H1 (cell line): Measurements from ENCODE around the gene CDADC1. TPM values are rescaled to one million over a fixed set of nuclear protein-coding genes. Genes with fewer than 3 reads are reported as not detected.
A peak's percentile ranks its signal among the peaks of the same experiment; 100 is the strongest.

ENCODE experiments used
- CHD7 ChIP-seq: fragments of 300-600 bp; sonication (generic); IDR thresholded peaks from 2 replicates; pipeline ENCODE4 v1.7.1; 2012; ENCODE audit warnings: low read length, moderate library complexity, mild to moderate bottlenecking, inconsistent platforms; ENCODE audit not compliant: insufficient replicate concordance
- RBBP5 ChIP-seq: IDR thresholded peaks from 2 replicates; pipeline ENCODE4 v1.7.1; 2012; ENCODE audit warnings: low read depth, mild to moderate bottlenecking, inconsistent platforms, low read length, moderate library complexity, borderline replicate concordance
- polyA plus RNA-seq, 7 experiments: library from polyadenylated mRNA; depleted of rRNA in 3 of 7; stranded (reverse) in 5 of 7; unstranded in 2 of 7; fragments of >200 nt in 5 of 7; fragments of 200-250 nt in 2 of 7; gene quantifications; 1 replicate in 5 of 7; 2 replicates in 1 of 7; 4 replicates in 1 of 7; pipeline versions ENCODE4 v1.2.1 to v1.2.3, GENCODE V29; 2011 to 2013; ENCODE audit warnings: missing spikeins in 2 of 7, mixed read lengths in 2 of 7
- total RNA-seq: library from RNA; stranded (reverse); fragmentation: NEBNext Ultra II Directional; extraction: Animal tissue kit (Norgen Biotek cat#: 25700); gene quantifications from 2 replicates; pipeline ENCODE4 v1.2.1, GENCODE V29; 2021

The CDADC1 gene
- total and polyA plus RNA-seq, 2 of the 8 experiments (the other 6 are each of a cell fraction or from before 2014, with no cell fraction given), result 0.98 to 2.7 TPM

DNA sequence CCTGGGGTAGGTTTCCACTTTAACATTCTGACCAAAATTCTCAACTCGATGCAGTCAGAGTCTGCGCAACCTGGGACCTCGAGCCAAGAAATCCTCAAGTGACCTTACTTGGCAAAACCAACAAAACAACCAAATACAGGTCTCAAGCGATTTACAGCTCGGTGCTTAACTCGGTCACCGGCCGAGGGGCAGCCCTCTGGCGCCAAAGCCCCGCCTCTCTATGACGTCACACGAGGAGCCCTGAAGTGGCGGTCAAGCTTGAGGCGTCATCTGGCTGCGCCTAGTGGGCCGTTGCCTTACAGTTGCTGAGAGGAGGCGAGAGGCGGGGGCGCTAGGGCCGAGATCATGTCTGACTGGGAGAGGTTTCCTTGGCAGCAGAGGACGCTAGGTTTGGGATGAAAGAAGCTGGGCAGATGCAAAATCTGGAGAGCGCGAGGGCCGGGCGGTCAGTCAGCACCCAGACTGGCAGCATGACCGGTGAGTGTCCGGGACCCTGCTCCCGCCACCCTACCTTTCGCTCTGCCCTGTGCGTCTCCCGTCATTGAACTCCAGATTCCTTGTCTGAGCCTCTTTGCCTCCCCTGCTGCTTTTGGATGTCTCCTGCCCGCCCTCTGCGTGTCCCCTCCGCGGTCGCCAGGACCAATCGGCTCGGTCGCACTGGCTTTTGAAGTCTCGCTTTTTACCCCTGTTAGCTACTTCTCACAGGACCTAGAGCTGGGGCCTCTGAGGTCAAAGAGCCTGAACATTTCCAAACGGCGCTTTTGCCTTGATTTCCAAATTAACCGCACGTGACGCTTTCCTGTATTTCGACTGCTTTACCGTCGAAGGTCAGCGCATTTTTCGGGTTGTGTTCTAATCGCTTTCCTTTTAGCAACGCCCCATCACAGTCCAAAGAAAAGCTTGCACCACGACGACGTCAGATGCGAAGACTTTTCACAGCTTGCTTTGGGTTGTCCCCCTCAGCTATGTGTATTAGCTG is at the start of gene CDADC1 (continued):
- TF ChIP-seq CHD7 (no peak), RBBP5 (peak; percentile 45)
